Hepatocyte (in vitro differentiated cells): ENCODE measurements around the gene PPM1G.

Experiments used
- CTCF ChIP-seq: fragments of 200-600 bp; sonication (generic); IDR thresholded peaks from 2 replicates; pipeline ENCODE4 v1.5.1; 2016; ENCODE audit warnings: antibody characterized with exemption, mild to moderate bottlenecking; ENCODE audit not compliant: poor library complexity
- EZH2 ChIP-seq: fragments of 200-600 bp; sonication (generic); IDR thresholded peaks from 2 replicates; pipeline ENCODE4 v1.6.1; 2016; ENCODE audit warnings: antibody characterized with exemption, mild to moderate bottlenecking, borderline replicate concordance
- EZH2phosphoT487 ChIP-seq: fragments of 200-600 bp; sonication (generic); IDR thresholded peaks from one replicate; pipeline ENCODE4 v1.6.1; 2018; ENCODE audit warnings: antibody characterized with exemption, mild to moderate bottlenecking, low read depth, moderate library complexity; ENCODE audit not compliant: unreplicated experiment, severe bottlenecking

DNA sequence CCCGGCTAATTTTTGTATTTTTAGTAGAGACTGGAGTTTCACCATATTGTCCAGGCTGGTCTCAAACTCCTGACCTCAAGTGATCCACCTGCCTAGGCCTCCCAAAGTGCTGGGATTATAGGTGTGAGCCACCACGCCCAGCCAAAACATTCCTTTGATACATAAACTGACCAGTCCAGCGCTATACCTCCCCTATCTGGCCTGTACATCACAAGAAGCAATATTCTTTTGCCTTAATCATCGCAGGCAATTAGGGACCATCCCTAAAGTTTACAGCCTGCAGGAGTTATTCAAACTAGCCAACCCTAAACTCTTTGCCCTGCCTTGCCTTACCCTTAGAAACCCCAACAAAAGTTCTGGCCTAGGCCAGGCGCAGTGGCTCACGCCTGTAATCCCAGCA, 6.8 kb upstream of the PPM1G start:
- TF ChIP-seq CTCF (no peak), EZH2 (no peak), EZH2phosphoT487 (no peak)
